C4-2B (cell line): ENCODE data around the gene MAPKAPK2.

Experiments used
- ZFX ChIP-seq: fragments of 450-650 bp; IDR thresholded peaks from 2 replicates; pipeline ENCODE4 v1.6.1; 2017
- TF ChIP-seq, protein P1 (sequence below): fragments of 450-650 bp; conservative IDR thresholded peaks from 2 replicates; pipeline ENCODE4 v1.5.1; 2017; ENCODE audit warnings: mild to moderate bottlenecking

DNA sequence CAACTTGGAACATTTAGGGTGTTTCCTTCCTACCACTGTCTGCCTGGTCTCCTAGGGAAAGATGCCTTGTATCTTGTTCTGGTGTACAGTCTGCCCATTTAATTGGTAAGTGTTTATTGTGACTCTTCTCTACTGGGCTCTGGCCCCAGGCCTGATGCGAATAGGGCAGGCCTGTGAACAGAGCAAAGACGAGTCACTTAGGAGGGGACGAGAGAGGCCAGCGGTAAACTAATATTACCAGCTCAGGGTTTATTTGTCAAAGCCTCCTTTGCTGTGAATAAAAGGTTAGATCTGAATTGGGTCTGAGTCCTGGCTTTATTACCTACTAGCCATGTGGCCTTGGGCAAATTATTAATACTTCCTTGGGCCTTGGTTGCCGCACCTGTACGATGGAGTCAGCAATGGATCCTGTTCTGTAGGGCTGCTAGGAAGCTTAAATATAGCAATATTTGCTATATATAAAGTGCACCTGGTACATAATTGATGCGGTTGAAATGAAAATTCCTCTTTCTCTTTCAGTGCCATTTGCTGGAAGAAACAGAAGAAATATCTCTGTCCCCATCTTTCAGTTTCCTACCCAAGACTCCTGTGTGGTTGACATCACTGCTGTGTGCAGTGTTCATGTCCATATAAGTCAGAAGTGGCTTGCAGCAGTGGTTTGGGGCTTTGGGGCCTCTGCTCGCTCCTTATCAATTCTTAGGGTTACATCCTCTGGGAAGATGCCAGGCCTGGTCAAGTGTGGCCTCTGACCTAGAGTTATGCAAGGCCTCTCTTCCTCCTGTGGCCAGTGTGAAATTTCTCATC lies 32.4 kb downstream of the MAPKAPK2 start:
- TF ChIP-seq, protein P1, sequence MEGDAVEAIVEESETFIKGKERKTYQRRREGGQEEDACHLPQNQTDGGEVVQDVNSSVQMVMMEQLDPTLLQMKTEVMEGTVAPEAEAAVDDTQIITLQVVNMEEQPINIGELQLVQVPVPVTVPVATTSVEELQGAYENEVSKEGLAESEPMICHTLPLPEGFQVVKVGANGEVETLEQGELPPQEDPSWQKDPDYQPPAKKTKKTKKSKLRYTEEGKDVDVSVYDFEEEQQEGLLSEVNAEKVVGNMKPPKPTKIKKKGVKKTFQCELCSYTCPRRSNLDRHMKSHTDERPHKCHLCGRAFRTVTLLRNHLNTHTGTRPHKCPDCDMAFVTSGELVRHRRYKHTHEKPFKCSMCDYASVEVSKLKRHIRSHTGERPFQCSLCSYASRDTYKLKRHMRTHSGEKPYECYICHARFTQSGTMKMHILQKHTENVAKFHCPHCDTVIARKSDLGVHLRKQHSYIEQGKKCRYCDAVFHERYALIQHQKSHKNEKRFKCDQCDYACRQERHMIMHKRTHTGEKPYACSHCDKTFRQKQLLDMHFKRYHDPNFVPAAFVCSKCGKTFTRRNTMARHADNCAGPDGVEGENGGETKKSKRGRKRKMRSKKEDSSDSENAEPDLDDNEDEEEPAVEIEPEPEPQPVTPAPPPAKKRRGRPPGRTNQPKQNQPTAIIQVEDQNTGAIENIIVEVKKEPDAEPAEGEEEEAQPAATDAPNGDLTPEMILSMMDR = no peak
- TF ChIP-seq ZFX = no peak
